Activated CD4-positive, alpha-beta T cell treated with anti-CD3 and anti-CD28 coated beads, Interleukin-2, amount 50 U/mL, for 24 hours (primary cell): ENCODE measurements around the gene RLN3.

Source experiments
- DNase-seq, 2 donors: peaks; one replicate each; pipeline ENCODE4 v3.0.0-alpha.2; 2020; ENCODE audit warnings: low read depth in 1 of 2, low spot score in 1 of 2

The RLN3 gene

GRCh38 chr19:14027856-14028450 lies at the start of gene RLN3:
Gene RLN3, plus strand, starts transcription at chr19:14028148. Its CDS starts 57 bp downstream, at chr19:14028205.
- no peak for DNase-seq

- no peak for DNase-seq
These were observed 49.4 kb upstream of the RLN3 start for GRCh38 chr19:13978351-13979243.

- no peak for DNase-seq
These were observed 48.7 kb upstream of the RLN3 start for GRCh38 chr19:13979244-13979615.

GRCh38 chr19:13979686-13980085 lies 48.3 kb upstream of the RLN3 start:
- DNase-seq: no peak

GRCh38 chr19:13980340-13980739 lies 47.6 kb upstream of the RLN3 start:
- DNase-seq: no peak

GRCh38 chr19:13981021-13981420 lies 46.9 kb upstream of the RLN3 start:
- DNase-seq: no peak

GRCh38 chr19:13981467-13981866 lies 46.5 kb upstream of the RLN3 start:
- no peak for DNase-seq

- no peak for DNase-seq
These were observed 45.9 kb upstream of the RLN3 start for GRCh38 chr19:13981988-13982501.

- no peak for DNase-seq
These were observed 45.2 kb upstream of the RLN3 start for GRCh38 chr19:13982773-13983172.

GRCh38 chr19:13983213-13983889 lies 44.6 kb upstream of the RLN3 start:
- DNase-seq: no peak

GRCh38 chr19:13984186-13984585 lies 43.8 kb upstream of the RLN3 start:
- no peak for DNase-seq

GRCh38 chr19:13984875-13985741 lies 42.8 kb upstream of the RLN3 start:
- no peak for DNase-seq

GRCh38 chr19:13985771-13986347 lies 42.1 kb upstream of the RLN3 start:
- DNase-seq: peak in 1 of 2 donors; percentile 30

GRCh38 chr19:13986348-13986904 lies 41.5 kb upstream of the RLN3 start:
- DNase-seq: peak; percentile 94 to 99

- DNase-seq: no peak
These were observed 40.7 kb upstream of the RLN3 start for GRCh38 chr19:13987101-13987890.

GRCh38 chr19:13989487-13989886 lies 38.5 kb upstream of the RLN3 start:
- DNase-seq: no peak

GRCh38 chr19:13990085-13990484 lies 37.9 kb upstream of the RLN3 start:
- no peak for DNase-seq

GRCh38 chr19:13992025-13992424 lies 35.9 kb upstream of the RLN3 start:
- DNase-seq: no peak

GRCh38 chr19:13993590-13994300 lies 34.2 kb upstream of the RLN3 start:
- no peak for DNase-seq
